Large intestine (tissue), 3 donors: ENCODE measurements around the gene NTN4. TPM values are rescaled to one million over a fixed set of nuclear protein-coding genes. Genes with fewer than 3 reads are reported as not detected.
"Not testable (repeated sequence)": the region's sequence is repeated elsewhere in the genome, so short reads cannot be mapped to it uniquely, and the experiment has no call there.

ENCODE experiments used
- DNase-seq, 2 donors: peaks; one replicate each; pipeline versions ENCODE4 v3.0.0 to v3.0.0-alpha.2; 2013
- H3K27ac ChIP-seq: one replicate; pipeline ENCODE4 v1.5.1; 2013; ENCODE audit warnings: low read length
- H3K27me3 ChIP-seq: 2 replicates; pipeline ENCODE4 v1.6.1; 2013; ENCODE audit warnings: low read length; ENCODE audit not compliant: control insufficient read depth, insufficient read depth
- H3K36me3 ChIP-seq: 2 replicates; pipeline ENCODE4 v1.6.1; 2013; ENCODE audit warnings: low read length; ENCODE audit not compliant: control insufficient read depth, insufficient read depth
- H3K4me1 ChIP-seq: one replicate; pipeline ENCODE4 v1.6.1; 2013; ENCODE audit warnings: low read length; ENCODE audit not compliant: control insufficient read depth, insufficient read depth
- H3K4me3 ChIP-seq: one replicate; pipeline ENCODE4 v1.5.1; 2013; ENCODE audit warnings: low read length
- H3K9me3 ChIP-seq: one replicate; pipeline ENCODE4 v1.6.1; 2013; ENCODE audit warnings: mild to moderate bottlenecking, low read depth, low read length, moderate library complexity; ENCODE audit not compliant: control insufficient read depth
- WGBS: methylation state at CpG from one replicate; pipeline ENCODE4 v1.1.5; 2013; ENCODE audit warnings: low lambda C conversion rate; ENCODE audit not compliant: insufficient coverage; 5-methylcytosine and 5-hydroxymethylcytosine counted together
- polyA plus RNA-seq: library from polyadenylated mRNA; unstranded; fragments of 120-200 nt; gene quantifications from one replicate; pipeline ENCODE4 v1.2.1, GENCODE V29; 2013

NTN4 gene
- polyA plus RNA-seq, 1 donor: 28.4 TPM

GRCh38 chr12:95796982-95797289, 6.4 kb upstream of the NTN4 start:
- Histone ChIP-seq H3K4me1 (peaks cover 9% of the 10 kb centered on the region), H3K36me3 (no peaks in the 10 kb centered on the region), H3K9me3 (no peaks in the 10 kb centered on the region), H3K27me3 (no peaks in the 10 kb centered on the region), H3K4me3 (no peak overlapping the region), H3K27ac (no peak overlapping the region)
- no peak for DNase-seq
- WGBS: 100% methylated on average over 1 of the region's 2 CpGs

DNA sequence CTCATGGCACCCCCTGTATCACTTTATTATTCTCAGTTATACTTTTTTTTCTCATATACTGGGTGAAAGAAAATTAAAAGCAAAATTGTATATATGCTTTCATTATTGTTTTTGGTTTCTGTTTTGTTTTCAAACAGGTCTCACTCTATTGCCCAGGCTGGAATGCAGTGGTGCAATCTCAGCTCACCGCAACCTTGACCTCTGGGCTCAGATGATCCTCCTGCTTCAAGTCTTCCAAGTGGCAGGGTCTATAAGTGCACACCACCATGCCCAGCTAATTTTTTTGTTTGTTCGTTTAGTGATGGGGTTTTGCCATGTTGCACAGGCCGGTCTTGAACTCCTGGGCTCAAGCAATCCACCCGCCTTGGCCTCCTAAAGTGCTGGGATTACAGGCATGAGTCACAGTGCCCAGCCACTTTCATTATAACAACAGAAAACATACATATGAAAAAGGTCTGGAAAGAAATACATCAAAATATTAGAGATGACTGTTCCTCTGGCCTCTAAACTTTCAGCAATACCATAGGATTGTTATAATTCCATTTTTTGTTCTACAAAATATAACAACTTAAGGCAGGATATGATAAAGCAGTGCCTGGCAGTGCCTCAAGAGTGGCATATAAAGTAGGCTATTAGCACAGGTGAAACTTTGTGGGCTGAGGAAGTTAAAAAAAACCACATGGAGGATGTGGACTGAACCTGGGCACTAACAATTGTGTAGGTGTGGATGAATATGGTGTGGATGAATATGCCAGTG, 5.8 kb upstream of the NTN4 start:
- Histone ChIP-seq H3K27ac (no peak overlapping the region), H3K27me3 (peaks cover 1% of the 10 kb centered on the region), H3K4me1 (peaks cover 6% of the 10 kb centered on the region), H3K4me3 (no peak overlapping the region), H3K36me3 (no peaks in the 10 kb centered on the region), H3K9me3 (no peaks in the 10 kb centered on the region)
- DNase-seq: peak; percentile 41 to 55
- 40% methylated on average over 1 of the region's 4 CpGs for WGBS

DNA sequence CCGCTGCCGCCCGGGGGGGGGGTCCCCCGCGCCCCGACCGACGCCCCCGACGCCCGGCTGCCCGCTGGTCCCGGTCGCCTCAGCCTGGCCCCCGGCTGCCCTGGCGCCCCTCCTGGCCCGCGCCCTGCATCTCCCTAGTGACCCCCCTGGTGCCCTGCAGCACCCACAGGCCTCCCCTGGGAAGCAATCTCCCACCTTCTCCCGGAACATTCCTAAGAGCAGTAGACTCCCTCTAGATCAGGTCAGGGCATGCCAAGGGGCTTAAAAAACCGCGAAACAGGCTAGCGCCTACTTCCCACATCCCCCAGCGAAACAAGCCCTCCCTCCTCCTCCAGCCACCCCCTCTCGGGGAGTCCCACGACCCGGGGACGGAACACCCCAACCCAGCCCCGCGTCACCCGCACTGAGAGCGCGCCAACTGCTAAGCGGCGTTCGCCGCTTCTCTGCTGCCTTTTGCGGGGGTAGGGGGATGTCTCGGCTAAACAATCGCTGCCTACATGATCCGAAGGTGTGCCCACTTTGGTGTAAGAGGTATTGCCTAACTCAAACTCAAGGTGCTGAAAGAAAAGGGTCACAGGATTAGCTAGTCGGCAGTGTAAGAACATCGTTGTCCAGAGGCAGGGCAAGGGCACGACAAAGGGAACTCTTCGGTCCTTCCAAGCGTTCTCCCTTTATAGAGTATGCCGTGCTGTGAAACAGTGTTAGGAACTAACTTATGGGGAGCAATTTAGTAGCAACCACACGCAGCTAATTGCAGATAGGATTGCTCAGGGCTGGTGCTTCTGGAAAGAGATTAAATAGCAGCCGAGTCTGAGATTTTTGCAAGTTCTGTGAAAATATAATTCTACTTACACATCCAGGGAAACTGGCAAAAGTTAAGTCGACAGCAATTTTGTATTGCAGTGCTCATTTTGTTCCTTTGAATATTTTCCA, 619 bp upstream of the NTN4 start:
- Histone ChIP-seq H3K4me1 (peaks cover 14% of the 10 kb centered on the region), H3K36me3 (no peaks in the 10 kb centered on the region), H3K27me3 (peaks cover 17% of the 10 kb centered on the region), H3K4me3 (peak overlapping the region; percentile 83), H3K27ac (peak overlapping the region; percentile 83), H3K9me3 (no peaks in the 10 kb centered on the region)
- 0% methylated on average over 1 of the region's 49 CpGs for WGBS
- DNase-seq: peak in 1 of 2 donors; percentile 72

GRCh38 chr12:95789126-95790032, 1.2 kb downstream of the NTN4 start:
- H3K36me3 ChIP-seq: peaks cover 5% of the 10 kb centered on the region
- no CpG with 5 or more reads among the region's 39 CpGs for WGBS
- peak overlapping the region; percentile 83 for H3K4me3 ChIP-seq
- H3K4me1 ChIP-seq: peaks cover 8% of the 10 kb centered on the region
- peak overlapping the region; percentile 46 for H3K27ac ChIP-seq
- peaks cover 17% of the 10 kb centered on the region for H3K27me3 ChIP-seq
- DNase-seq: peak in 1 of 2 donors; percentile 53
- H3K9me3 ChIP-seq: no peaks in the 10 kb centered on the region

DNA sequence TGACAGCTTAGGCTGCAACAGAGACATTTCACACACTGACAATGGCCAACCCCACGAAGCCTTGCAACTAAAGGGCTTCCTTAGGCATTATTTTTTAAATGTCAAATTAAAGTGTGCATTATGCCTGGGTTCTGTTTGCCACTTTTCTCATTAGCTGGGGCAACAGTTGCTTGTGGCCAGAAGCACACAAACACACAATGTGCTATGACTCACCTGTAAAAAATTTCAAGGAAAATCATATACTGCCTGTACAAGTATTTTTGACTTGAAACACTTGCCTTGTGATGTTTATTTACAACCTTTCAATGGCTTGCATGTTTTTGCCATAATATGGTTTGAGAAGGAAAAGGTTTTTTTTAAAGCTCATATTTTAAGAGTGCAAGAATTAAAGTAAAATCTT, 1.9 kb downstream of the NTN4 start:
- no peak for DNase-seq
- H3K27me3 ChIP-seq: peaks cover 17% of the 10 kb centered on the region
- no CpG with 5 or more reads among the region's 1 CpG for WGBS
- H3K4me3 ChIP-seq: peak overlapping the region; percentile 83
- H3K9me3 ChIP-seq: no peaks in the 10 kb centered on the region
- H3K27ac ChIP-seq: peak overlapping the region; percentile 23
- peaks cover 5% of the 10 kb centered on the region for H3K36me3 ChIP-seq
- peaks cover 8% of the 10 kb centered on the region for H3K4me1 ChIP-seq

DNA sequence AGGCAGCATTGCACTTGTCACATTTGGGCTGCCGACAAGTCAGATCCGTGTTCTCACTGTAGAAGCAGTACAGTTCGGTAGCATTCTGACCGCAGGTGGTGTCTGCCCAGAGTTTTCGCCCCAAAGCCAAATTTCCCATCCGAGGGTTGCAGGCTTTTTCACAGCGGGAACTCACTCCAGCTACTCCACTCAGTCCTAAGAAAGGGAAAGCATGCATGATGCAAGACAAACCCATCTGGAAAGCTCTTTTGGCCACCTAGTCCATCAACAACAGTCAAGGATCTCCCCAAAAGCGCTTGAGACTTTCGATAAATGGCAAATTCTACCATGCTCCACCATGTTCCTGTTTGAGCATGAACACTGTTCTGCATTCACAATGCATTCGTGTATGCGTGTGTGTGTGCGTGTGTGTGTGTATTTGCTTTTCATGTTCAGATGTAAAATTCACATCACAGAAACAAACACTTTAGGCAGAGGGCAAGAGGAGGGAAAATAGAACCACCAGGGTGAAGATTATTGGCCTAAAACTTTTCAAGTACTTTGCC, 3.2 kb downstream of the NTN4 start:
- Histone ChIP-seq H3K27me3 (peaks cover 17% of the 10 kb centered on the region), H3K36me3 (peaks cover 15% of the 10 kb centered on the region), H3K4me3 (no peak overlapping the region), H3K4me1 (peaks cover 8% of the 10 kb centered on the region), H3K9me3 (no peaks in the 10 kb centered on the region), H3K27ac (no peak overlapping the region)
- WGBS: no CpG with 5 or more reads among the region's 12 CpGs
- DNase-seq: no peak

DNA sequence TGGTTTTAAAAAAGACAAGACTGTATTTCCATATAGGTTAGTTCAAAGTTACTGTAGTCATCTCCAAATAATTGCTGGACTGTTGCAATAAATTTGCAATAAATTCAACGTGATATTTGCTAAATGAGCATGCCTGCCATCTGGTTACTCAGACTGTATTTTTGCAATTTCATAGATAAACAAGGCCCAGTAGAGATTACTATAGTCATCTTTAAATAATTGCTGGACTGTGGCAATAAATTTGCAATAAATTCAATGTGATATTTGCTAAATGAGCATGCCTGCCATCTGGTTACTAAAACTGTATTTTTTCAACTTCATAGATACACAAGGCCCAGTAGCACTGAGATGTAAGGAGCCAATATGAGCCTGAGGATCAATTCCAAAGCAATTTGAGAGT, 5.6 kb downstream of the NTN4 start:
- peaks cover 10% of the 10 kb centered on the region for H3K27me3 ChIP-seq
- peaks cover 20% of the 10 kb centered on the region for H3K36me3 ChIP-seq
- H3K4me1 ChIP-seq: peaks cover 8% of the 10 kb centered on the region
- H3K9me3 ChIP-seq: no peaks in the 10 kb centered on the region
- H3K4me3 ChIP-seq: no peak overlapping the region
- no peak overlapping the region for H3K27ac ChIP-seq
- no CpG with 5 or more reads among the region's 1 CpG for WGBS
- DNase-seq: no peak

- peaks cover 4% of the 10 kb centered on the region for H3K27me3 ChIP-seq
- H3K4me1 ChIP-seq: peaks cover 8% of the 10 kb centered on the region
- DNase-seq: no peak
- H3K36me3 ChIP-seq: peaks cover 20% of the 10 kb centered on the region
- H3K27ac ChIP-seq: no peak overlapping the region
- 90% methylated on average over 2 of the region's 4 CpGs for WGBS
- no peak overlapping the region for H3K4me3 ChIP-seq
- H3K9me3 ChIP-seq: no peaks in the 10 kb centered on the region
Measured at GRCh38 chr12:95784286-95784685, 6.3 kb downstream of the NTN4 start.

GRCh38 chr12:95775466-95775865, 15.1 kb downstream of the NTN4 start:
- not testable (repeated sequence) for H3K27ac ChIP-seq, DNase-seq, H3K27me3 ChIP-seq, H3K4me3 ChIP-seq, H3K9me3 ChIP-seq, H3K36me3 ChIP-seq, H3K4me1 ChIP-seq
- WGBS: no CpG with 5 or more reads among the region's 10 CpGs
